Colonic mucosa (tissue), 4 donors: Measurements from ENCODE around the gene FXYD4. TPM values are rescaled to one million over a fixed set of nuclear protein-coding genes. Genes with fewer than 3 reads are reported as not detected.
A peak's percentile ranks its signal among the peaks of the same experiment; 100 is the strongest.
"Not testable (repeated sequence)": the region's sequence is repeated elsewhere in the genome, so short reads cannot be mapped to it uniquely, and the experiment has no call there.

Experiments
- DNase-seq: peaks from one replicate; pipeline ENCODE4 v3.0.0-alpha.2; 2020
- H3K27ac ChIP-seq: fragments of 200-600 bp; one replicate; pipeline ENCODE4 v1.8.0; 2021
- H3K27me3 ChIP-seq: fragments of 200-600 bp; one replicate; pipeline ENCODE4 v1.8.0; 2021
- H3K36me3 ChIP-seq: fragments of 200-600 bp; one replicate; pipeline ENCODE4 v1.8.0; 2021
- H3K4me1 ChIP-seq: fragments of 200-600 bp; one replicate; pipeline ENCODE4 v1.8.0; 2021; ENCODE audit warnings: mild to moderate bottlenecking
- H3K4me3 ChIP-seq: fragments of 200-600 bp; one replicate; pipeline ENCODE4 v1.8.0; 2021
- H3K9ac ChIP-seq, 2 donors: one replicate each; pipeline ENCODE4 v1.7.0; 2013; ENCODE audit warnings: control low read depth in 2 of 2, low read depth in 2 of 2, low read length in 2 of 2
- H3K9me3 ChIP-seq: fragments of 200-600 bp; one replicate; pipeline ENCODE4 v1.8.0; 2021
- CTCF ChIP-seq: fragments of 200-600 bp; IDR thresholded peaks from one replicate; pipeline ENCODE4 v1.8.0; 2022; ENCODE audit warnings: antibody characterized with exemption, mild to moderate bottlenecking
- intact Hi-C: fragments of 100-400 bp; cut with DNase I; formaldehyde crosslinking; loops from one replicate; pipeline ENCODE4 v1.14.1; 2022
- total RNA-seq, 2 donors: library from RNA; stranded (reverse); fragmentation: NEBNext Ultra II Directional in 1 of 2; extraction: Animal tissue kit (Norgen Biotek cat#: 25700) in 1 of 2; gene quantifications; one replicate each; pipeline ENCODE4 v1.2.1, GENCODE V29; 2021
- donor health status: healthy.
- donor health status: DM: no; HTN: no; CAD: no.
- donor health status: DM: no; HTN: no; CAD: no.

The FXYD4 gene
- total RNA-seq, 2 donors from 2014 or later = 0.98 TPM; not detected in 1

- no peak overlapping the region for H3K9ac ChIP-seq
- no peak overlapping the region for H3K4me3 ChIP-seq
- no peaks in the 10 kb centered on the region for H3K9me3 ChIP-seq
- intact Hi-C loops = no loop called here
- no peaks in the 10 kb centered on the region for H3K36me3 ChIP-seq
- no peaks in the 10 kb centered on the region for H3K27me3 ChIP-seq
- peaks cover 5% of the 10 kb centered on the region for H3K4me1 ChIP-seq
- H3K27ac ChIP-seq = no peak overlapping the region
- no peak for DNase-seq
- no peak for TF ChIP-seq CTCF
These were observed 46.7 kb downstream of the FXYD4 start for GRCh38 chr10:43417950-43418768.

DNA sequence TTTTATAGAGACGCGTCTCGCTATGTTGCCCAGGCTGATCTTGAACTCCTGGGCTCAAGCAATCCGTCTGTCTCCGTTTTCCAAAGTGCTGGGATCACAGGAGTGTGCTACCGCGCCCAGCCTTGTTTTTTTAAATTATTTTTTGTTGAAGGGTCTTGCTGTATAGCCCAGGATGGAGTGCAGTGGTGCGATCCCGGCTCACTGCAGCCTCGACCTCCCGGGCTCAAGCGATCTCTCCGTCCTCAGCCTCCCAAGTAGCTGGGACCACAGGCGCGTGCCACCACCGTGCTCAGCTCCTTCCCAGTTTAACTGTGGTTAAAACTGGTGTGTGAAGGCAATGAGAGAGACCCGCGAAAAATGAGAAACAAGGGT, 48.5 kb downstream of the FXYD4 start:
- Histone ChIP-seq H3K4me1 (peaks cover 5% of the 10 kb centered on the region), H3K9me3 (no peaks in the 10 kb centered on the region), H3K4me3 (peak overlapping the region; percentile 46), H3K27me3 (no peaks in the 10 kb centered on the region), H3K27ac (peak overlapping the region; percentile 97), H3K9ac (peak overlapping the region; percentile 74 to 77), H3K36me3 (no peaks in the 10 kb centered on the region)
- no peak for TF ChIP-seq CTCF
- no peak for DNase-seq
- intact Hi-C loops = no loop called here

DNA sequence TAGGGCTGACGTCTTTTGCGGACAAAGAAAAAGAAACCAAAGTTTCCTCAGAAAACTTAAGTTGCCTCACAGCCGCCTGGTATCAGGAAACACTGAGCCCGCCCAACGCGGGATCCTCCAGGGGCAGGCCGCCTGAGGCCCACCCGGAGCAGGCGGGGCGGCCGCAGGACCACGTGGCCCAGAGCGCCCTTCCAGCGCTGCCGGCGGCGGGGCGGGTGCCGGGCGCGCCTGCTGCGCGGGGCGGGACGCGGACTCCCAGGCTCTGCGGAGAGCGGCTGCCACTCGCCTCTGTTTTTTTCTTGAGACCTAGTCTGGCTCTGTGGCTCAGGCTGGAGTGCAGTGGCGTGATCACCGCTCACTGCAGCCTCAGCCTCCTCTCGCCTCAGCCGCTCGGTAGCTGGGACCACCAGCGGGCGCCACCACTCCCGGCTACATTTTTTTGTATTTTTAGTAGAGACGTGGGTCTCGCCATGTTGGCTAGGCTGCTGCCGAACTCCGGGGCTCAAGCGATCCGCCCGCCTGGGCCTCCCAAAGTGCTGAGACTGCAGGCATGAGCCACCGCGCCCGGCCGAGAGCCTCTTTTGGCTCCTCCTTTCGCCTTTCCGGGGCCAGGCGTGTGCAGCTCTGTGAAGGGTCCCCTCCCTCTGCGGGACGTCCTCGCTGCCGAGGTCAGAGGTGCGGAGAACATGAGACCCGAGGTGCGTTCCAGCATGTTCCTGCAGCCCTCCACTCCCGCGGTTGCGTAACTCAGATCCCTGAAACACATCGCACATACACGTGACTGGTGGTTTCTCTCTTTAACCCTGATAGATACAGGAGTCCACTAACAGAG, 49.1 kb downstream of the FXYD4 start:
- no peaks in the 10 kb centered on the region for H3K9me3 ChIP-seq
- no peaks in the 10 kb centered on the region for H3K27me3 ChIP-seq
- peak; percentile 87 for DNase-seq
- peaks cover 5% of the 10 kb centered on the region for H3K4me1 ChIP-seq
- peak overlapping the region; percentile 97 for H3K27ac ChIP-seq
- peak overlapping the region; percentile 46 for H3K4me3 ChIP-seq
- H3K36me3 ChIP-seq = no peaks in the 10 kb centered on the region
- H3K9ac ChIP-seq = peak overlapping the region; percentile 74 to 77
- no peak for TF ChIP-seq CTCF
- intact Hi-C loops = no loop called here

GRCh38 chr10:43421201-43421507, 49.7 kb downstream of the FXYD4 start:
- H3K4me3 ChIP-seq = peak overlapping the region; percentile 46
- H3K9me3 ChIP-seq = no peaks in the 10 kb centered on the region
- no peaks in the 10 kb centered on the region for H3K27me3 ChIP-seq
- H3K4me1 ChIP-seq = peaks cover 5% of the 10 kb centered on the region
- H3K27ac ChIP-seq = peak overlapping the region; percentile 97
- intact Hi-C loops = no loop called here
- no peak for DNase-seq
- TF ChIP-seq CTCF = no peak
- no peaks in the 10 kb centered on the region for H3K36me3 ChIP-seq
- H3K9ac ChIP-seq = peak overlapping the region; percentile 74 to 77

DNA sequence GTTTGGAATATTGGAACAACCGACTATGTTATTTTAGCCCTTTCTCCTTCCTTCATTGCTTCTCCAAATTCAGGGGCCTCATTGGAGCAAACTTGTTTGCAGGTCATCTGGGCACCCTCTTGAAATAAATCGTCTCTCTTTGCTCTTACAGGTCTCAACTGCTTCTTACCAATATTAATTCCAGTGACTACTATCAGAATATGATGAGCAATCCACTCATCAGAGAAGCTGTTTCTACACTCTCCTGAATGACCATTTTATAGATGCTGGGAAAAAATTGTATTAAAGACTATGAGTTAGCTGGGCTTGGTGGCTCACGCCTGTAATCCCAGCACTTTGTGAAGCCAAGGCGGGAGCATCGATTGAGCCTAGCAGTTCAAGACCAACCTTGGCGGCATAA, 50.1 kb downstream of the FXYD4 start:
- H3K27ac ChIP-seq = peak overlapping the region; percentile 97
- TF ChIP-seq CTCF = no peak

GRCh38 chr10:43421944-43422343, 50.5 kb downstream of the FXYD4 start:
- H3K27ac ChIP-seq, H3K9ac ChIP-seq, H3K9me3 ChIP-seq, H3K4me3 ChIP-seq, H3K4me1 ChIP-seq, H3K36me3 ChIP-seq, H3K27me3 ChIP-seq, DNase-seq, intact Hi-C loops: not testable (repeated sequence)

More for the DNA sequence above, 50.1 kb downstream of the FXYD4 start:
- Histone ChIP-seq H3K36me3 (no peaks in the 10 kb centered on the region), H3K9ac (peak overlapping the region in 1 of 2 donors; percentile 74), H3K27me3 (no peaks in the 10 kb centered on the region), H3K4me3 (peak overlapping the region; percentile 46), H3K4me1 (peaks cover 5% of the 10 kb centered on the region), H3K9me3 (no peaks in the 10 kb centered on the region)
- DNase-seq = no peak
- intact Hi-C loops = no loop called here
